HG03139 (cell line): ENCODE measurements around the gene ATP6V0D1.
"Not testable (repeated sequence)": the region's sequence is repeated elsewhere in the genome, so short reads cannot be mapped to it uniquely, and the experiment has no call there.

ENCODE experiments used
- ATAC-seq: cut with Tn5 transposase; IDR thresholded peaks from one replicate; pipeline ENCODE4 v1.9.1; 2021; ENCODE audit not compliant: unreplicated experiment

Gene ATP6V0D1

DNA sequence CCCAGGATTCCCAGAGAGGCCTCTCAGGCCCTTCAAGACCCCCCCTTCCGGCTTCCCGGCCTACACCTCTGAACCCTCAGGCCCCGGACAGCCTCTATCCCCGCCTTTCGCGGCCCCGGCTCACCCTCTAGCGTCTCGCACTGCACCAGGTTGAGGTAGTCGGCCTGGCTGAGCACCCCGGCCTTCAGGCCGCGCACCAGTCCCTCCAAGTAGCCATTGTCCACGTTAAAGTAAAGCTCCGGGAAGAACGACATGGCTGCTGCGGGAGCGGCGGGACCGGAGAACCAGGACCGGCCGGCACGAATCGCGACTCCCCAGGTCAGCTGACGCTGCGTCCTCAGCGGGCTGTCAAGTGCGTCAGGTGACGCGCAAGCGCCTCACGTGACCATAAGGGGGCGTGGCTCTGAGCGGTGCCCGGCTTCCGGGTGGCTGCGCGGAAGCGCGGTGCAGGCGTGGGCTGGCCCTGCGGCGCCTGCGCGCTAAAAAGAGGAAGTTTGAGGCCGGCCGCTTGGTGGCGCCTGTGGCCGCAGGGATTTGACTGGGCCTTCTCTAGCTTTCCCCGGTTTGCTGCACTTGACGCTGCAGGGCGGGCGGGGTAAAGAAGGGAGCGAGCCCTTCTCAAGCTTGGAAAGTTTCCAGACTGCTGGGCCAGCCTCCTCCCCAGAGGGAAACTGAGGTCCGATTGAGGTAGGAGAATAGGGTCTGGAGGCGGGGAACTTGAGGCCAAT lies at the start of gene ATP6V0D1:
TSS of gene ATP6V0D1 (minus strand) at position 325 of the 728 bp plus-strand sequence. CDS start at position 254, 71 bp downstream.
- peak; percentile 80 for ATAC-seq

DNA sequence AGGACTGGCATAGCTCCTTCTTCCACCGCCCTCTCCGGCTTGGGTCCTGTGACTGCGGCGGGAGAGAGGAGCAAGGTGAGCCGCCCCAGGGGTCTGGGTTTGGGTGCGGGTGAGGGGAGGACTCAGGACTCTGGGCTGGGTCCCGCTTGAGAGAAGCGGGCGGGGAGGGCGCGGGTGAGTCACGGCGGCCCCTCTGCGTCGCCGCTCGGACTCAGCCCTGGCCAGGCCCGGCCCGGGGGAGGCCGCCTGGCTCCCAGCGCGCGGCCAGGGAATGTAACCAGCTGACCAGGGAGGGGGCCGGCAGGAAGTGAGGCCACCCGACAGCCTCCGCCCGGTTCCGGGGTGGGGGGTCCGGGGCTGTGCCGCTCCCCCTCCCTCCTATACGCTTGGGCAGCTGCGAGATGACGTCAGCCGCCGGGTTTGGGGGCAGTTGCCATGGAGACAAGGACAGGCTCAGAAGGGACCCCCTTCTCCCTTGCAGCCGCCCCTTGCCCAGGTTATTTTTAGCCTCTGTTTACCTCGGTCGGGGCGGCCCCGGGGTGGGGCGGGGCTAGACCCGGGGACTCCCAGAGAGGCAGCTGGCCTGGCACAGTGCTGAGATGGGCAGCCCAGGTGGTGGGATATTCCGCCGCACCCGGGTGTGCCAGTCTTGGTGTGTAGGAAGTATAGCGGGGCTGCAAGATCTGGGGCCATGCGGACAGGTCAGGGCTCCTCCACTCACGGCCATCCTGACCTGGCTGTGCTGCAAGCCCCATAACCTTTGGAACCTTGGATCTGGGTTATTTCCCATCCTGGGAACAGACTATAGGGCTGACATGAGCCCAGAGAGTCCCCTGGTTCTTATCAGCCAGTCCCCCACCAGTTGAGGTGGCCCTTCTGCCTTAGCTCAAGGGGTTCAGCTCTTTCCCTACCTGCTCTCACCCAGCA lies 49.3 kb upstream of the ATP6V0D1 start:
- ATAC-seq, result no peak

DNA sequence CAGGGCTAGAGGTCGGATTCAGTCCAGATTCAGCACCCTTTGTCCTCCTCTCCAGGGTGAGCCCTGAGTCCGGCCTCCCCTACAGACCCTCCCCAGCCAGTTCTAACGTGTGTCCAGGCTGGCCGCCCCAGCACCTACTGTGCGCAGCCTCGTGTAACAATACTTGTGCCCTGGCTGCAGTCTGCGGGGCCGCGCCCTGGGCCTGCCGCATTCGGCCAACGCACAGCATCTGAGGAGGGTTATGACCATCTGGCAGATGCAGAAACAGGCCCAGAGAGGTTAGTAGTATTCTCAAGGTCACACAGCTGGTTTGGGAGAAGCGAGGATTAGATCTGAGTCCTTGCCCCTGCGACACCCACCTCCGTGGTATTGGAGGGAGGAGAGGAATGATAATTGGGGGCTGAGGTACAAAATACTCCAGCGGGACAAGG lies 48.6 kb upstream of the ATP6V0D1 start:
- no peak for ATAC-seq

DNA sequence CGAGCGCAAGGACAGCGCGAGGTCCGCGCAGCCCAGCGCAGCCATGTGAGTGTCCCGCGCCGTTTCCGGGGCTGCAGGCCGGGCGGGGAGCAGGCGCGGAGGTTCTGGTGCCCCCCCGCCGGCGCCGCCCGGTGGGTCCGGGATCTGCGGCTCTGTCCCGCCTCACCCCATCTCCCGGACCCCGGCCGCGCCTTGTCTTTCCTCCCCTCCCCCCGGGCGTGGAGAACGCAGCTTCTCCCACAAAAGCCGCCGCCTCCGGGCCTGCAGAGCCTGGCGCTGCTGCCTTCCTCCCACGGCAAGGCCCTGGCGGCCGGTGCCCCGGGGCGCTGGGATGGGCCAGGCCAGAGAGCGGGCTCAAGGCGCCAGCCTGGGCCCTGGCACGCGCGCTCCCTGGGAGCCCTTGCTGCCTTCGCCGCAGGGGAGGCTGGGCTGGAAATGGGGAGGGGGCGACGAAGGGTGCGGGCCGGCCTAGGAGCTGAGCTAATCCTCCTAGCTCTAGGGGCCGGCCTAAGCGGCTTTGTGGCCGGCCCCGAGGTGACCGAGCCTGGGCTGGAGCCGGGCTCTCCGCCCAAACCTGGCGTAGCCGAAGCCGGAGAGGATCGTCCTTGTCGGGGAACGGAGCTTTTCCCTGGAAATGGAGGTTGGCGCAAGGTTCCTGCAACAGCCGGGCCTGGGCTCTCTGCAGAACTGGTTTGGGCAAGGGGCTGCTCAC lies 48.1 kb upstream of the ATP6V0D1 start:
- ATAC-seq, result no peak

DNA sequence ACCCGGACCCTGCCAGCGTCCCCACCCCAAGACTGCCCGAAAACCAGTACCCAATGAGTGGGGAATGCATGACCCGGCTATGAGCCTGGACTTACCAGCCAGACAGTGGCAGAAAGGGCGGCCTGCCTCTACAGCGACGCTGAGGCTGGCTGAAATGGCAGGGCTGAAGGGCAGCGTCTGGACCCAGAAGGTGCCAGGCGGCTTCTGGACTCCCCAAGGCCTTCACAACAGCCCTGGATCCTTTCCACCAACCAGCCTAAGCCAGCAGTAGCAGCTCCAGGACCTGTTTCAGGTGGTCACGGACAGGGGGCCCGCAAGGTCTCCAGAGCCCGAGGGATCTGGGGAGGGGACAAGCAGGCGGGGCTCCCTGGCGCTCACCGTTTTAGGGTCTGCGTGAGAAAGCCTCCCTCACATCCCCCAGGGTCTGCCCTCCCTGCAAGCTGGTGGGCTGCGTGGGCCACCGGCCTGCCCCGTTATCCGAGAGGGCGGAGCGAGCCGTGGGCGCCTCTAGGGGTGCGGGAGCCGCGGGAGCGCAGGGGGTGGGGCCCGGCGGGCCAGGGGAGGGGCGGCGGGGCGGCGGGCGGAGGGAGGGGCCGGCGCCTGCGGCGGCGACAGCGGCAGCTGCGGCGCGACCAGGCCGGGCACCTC lies 47.4 kb upstream of the ATP6V0D1 start, which contains the start of gene RIPOR1:
TSS of gene RIPOR1 (plus strand) at position 608 of the 648 bp plus-strand sequence. CDS start 9,618 bp downstream, outside the sequence.
- ATAC-seq, result no peak

DNA sequence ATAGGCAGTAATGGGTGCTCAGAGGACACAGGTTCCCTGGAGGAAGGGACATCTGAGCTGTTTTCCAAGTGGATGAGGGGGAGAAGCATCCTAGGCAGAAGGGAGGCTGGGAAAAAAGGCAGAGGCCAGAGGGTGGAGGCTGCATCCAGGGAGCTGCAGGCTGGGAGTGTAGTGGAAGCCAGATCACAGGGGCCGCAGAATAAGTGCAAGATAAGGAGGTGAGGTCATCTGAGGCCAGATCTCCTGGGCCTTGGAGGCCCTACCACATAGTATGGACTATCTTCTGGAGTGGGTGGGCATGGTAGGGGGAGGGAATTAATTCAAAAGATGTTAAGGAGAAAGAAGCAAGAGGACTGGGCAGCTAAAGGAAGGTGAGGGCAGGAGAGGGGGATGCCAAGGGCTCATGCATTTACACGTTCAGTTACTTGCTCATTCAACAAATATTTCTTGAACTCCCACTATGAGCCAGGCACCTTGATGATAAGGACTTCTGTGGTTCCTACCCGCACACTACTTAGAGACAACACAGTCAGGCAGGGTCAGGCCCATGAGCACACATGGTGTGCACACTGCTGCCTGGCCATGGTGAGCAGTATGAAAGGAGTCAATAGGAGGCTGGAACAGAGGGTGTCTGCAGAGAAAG lies 45.3 kb upstream of the ATP6V0D1 start:
- no peak for ATAC-seq

DNA sequence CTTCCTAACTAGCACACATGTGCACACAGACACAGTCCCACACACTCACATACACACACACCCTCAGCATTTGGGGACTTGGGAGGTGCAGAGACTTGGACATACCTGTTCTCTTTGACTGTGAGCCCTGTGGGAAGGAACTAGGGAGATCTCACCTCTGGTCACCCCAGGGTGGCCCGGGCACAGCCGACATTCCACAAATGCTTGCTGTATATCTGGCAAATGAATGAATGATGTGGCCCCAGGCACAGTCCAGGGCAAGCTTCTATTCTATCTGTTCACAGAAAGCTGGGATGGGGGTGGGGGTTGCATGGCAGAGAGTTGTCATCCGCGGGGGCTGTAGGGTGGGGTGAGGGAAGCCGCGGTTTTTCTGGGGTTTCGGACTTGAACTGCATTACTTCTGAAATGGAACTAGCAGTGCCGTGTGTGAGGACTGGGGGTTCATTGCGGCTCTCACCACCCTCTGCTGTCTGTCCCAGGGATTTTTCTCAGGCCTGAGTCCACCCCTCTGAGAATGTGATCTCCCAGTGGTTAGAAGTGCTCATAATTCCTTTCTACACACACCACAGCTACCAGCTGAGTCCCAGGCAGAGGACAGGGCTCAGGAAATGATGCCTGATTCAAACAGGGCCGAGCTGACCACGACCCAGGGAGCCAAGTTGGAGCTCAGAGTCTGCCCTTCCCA lies 44.4 kb upstream of the ATP6V0D1 start:
- no peak for ATAC-seq

DNA sequence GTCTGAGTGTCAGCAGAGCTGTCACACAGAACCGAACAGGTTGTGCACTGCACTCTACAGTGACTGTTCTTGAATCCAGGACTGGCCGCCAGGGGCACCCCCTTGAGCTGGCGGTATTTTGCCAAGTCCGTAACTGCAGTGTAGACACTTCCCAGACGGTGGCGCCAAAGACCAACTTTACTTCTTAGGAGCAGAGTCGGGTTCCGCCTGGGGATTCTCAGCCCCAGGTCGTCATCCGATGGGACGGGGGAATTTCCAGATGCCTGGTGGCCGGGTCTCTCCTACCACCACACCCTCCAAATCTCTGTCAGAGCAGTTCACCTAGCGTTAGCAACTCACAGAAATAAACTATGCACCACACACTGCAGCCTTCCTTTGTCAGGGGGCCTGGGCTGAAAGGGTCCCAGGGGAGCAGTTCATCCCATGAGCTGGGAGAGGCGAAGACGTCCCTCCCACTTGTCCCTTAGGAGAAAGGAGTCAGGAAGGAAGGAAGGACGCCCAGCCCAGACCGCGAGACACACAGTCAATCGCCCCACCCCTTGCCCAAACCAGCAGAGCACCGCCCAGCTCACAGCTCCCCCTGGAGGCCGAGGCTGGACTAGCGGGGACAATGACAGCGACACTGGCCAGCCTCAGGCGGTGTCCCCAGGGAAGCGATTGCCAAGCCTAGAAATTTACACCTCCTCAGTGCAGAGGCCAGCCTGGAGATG lies 40.3 kb upstream of the ATP6V0D1 start:
- ATAC-seq, result peak; percentile 60

DNA sequence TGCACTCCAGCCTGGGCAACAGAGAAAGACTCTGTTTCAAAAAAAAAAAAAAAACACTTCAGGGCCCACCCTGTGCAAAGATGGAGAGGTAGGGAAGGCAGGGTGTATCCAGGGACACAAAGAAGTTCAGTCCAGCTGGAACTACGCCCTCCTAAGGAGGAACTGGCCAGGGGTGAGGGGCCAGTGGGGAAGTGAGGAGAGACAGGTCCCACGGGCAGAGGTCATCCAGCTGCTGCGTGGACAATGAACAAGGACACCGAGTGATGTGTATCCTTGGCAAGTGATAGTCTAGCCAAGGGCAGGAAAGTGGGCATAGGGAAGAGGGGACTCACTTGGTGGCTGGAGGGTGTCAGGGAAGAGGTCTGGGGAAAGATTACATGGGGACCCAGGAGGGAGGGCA lies 38.3 kb upstream of the ATP6V0D1 start:
- ATAC-seq, result no peak

DNA sequence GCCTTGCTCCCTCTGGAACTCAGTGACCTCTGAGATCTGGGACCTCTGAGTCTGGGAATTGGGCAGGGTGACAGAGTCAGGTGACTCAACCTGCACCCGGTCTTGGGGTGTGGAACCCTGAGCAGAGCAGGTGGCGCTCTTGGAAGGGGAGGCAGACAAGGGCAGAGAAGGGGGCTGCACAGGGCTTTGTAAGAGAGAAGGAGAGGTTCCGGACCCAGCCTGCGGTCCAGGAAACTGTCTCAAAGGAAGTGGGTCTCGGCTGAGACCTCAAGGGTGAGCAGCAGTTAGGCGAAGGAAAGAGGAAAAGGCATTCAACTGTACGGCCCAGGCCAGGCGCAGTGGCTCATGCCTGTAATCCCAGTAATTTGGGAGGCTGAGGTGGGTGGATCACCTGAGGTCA lies 37.7 kb upstream of the ATP6V0D1 start:
- no peak for ATAC-seq

DNA sequence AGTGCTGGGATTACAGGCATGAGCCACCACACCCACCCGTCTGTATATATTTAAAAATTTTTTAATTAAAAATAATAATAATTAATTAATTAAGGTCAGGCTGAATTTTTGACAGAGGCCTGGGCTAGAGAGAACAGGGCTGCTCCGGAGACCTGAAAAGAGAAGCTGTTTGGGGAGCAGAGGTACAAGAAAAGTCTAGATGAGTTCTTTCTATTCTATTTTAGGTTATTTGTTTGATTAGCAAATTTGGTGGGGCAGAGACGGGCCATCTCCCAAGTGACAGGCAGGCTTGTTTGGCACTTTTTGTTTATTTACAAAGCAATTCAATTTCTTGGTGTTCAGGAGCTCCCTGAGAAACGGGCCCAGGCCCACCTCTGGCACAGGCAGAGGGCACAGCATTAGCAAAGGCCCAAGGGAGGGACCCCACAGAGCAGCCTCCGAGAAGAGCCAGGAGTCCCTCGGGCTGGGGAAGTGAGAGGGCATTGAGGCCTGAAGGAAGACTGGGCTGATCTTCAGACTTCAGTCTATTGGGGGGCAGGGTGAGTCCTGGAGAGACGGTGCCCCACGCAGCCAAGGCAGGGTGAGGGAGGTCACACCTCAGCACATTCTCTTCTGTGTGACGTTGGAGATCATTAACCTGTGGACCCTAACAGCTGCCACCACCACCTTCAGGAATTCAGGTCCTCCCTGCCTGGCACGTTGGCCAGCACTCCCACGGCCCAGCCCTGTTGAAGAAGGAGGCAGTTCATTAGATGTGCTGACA lies 36.9 kb upstream of the ATP6V0D1 start:
- ATAC-seq, result no peak

DNA sequence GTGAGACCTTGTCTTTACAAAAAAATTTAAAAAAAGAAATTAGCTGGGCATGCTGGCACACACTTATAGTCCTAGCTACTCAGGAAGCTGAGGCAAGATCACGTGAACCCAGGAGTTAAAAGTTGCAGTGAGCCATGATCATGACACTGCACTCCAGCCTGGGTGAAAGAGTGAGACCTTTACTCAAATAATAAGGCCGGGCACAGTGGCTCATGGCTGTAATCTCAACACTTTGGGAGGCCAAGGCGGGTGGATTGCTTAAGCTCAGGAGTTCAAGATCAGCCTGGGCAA lies 36.1 kb upstream of the ATP6V0D1 start:
- ATAC-seq, result no peak

DNA sequence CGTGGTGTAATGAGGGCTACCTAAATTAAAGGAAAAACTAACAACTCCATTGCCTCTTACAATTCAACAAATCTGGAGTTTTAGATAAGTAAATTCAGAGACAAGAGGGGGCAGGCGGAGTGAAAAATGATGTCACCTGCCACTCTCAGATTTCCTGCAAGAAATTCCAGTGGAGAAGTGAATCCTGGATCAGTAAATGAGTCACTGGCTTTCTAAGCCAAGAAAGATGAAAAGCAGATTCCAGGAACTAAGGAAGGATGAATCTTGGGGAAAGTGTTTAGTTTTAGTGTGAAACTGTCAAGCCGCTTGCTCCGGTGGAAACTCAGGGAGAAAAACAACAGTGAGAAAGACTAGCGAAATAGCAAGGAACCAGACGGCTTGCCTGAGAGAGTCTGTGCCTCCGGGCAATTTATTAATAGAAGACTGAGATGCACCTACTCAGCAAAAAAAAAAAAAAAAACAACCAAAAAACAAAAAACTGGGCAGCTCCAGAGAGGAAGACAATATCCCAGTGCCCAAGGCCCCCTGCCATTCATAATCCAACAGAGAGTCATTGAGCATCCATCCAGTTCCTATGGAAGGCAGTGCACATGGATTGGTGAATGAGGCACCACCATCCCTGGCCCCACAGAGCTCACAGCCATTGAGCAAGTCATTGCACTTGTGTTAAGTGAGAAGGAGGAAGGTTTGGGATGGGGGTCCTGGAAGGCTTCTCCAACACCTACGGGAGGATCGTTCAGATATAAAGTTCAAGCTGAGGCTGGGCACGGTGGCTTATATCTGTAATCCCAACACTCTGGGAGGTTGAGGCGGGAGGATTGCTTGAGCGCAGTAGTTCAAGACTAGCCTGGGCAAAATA lies 35.6 kb upstream of the ATP6V0D1 start:
- ATAC-seq, result no peak

DNA sequence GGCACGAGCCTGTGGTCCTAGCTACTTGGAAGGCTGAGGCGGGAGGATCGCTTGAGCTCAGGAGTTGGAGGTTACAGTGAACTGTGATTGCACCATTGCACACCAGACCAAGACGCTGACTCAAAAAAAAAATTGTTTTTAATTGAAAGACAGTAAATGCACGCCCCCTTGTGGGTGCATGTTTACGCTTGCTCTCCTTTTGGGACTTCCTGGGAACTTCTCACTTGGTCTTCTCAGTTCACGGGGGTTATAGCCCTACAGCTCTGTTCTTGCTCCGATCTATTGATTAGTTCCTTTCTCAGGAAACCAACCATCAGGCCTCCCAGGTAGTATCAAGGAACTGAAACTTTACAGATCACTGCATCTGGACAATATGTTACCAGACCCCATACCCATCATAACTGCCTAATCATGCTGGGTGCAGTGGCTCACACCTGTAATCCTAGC lies 33.4 kb upstream of the ATP6V0D1 start:
- ATAC-seq, result peak; percentile 45

DNA sequence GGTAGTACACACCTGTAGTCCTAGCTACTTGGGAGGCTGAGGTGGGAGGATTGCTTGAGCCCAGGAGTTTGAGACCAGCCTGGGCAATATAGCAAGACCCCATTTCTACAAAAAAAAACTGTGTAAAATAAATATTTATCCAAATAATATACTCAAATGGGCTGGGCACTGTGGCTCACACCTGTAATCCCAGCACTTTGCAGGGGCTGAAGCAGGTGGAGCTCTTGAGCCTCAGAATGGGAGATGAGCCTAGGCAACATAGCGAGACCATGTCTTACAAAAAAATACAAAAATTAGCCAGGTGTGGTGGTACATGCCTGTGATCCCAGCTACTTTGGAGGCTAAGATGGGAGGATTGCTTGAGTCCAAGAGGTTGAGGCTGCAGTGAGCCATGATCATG lies 32.9 kb upstream of the ATP6V0D1 start:
- ATAC-seq, result not testable (repeated sequence)

DNA sequence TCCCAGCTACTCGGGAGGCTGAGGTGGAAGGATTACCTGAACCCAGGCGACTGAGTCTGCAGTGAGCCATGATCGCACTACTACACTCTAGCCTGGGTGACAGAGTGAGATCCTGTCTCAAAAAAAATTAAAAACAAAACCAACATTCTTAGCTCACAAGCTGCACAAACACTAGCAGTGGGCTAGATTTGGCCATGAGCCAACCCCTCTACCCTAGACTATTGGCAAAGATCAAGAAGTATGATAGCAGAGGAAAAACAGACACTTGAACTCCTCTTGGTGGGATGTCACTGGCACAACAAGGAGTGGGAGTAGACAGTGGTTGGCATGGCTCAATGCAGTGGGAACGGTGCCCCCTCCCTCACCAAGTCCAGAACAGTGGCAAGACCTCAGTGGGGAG lies 28.1 kb upstream of the ATP6V0D1 start:
- no peak for ATAC-seq

DNA sequence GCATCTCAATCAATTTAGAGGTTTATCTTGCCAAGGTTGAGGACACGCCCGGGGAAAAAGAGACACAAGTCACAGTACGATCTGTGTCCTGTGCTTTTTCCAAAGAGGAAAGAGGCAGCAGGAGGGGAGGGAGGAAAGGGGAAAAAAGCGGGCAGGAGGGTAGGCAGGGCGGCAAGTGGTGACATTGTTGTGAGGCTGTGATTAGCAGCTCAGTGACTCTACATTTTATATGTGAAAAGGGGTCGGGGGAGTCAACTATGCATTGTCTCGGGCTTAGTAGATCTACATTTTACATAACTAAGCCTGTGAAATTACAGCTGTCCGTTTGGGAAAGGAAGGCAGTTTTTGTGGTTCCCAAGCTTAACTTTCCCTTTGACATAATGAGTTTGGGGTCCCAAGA lies 25.5 kb upstream of the ATP6V0D1 start:
- ATAC-seq, result no peak
